ENCODE measurements around the gene CNTNAP2.

Gene CNTNAP2

DNA sequence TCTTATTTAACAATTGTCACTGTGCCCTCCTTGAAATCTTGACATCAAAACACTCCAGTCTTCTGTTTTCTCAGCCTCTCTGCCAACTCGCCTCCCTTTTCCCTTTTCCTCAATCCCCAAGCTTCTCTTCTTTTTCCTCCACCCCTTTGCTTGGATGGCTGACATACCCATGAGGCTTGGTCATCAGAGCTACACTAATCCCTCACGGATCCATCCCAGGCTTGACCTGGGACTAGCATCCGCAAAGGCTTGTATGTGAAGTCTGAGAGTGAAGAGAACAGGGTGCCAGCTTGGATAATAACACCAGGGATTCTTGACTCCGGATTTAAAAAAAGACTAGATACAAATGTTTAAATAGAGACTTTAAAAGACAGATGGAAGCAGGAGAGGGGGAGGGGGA is 2045.2 kb downstream of the CNTNAP2 start:
- Histone ChIP-seq H3K4me1 (peaks cover 0 to 11% (median 5%) of the 10 kb centered on the region in 10 experiments; a peak in 9 of 20 replicates), H4K20me1 (no peaks in the 10 kb centered on the region), H3K4me3 (no peak overlapping the region), H3K36me3 (no peaks in the 10 kb centered on the region), H3K27ac (no peak overlapping the region), H3K27me3 (no peaks in the 10 kb centered on the region), H3K9ac (no peak overlapping the region), H3K4me2 (no peak overlapping the region), H3K9me3 (replicated peaks in 1 of 11) (no peaks in the 10 kb centered on the region)
- TF ChIP-seq Cebpa-rat (IDR thresholded peaks at IDR 0.05): no peak

DNA sequence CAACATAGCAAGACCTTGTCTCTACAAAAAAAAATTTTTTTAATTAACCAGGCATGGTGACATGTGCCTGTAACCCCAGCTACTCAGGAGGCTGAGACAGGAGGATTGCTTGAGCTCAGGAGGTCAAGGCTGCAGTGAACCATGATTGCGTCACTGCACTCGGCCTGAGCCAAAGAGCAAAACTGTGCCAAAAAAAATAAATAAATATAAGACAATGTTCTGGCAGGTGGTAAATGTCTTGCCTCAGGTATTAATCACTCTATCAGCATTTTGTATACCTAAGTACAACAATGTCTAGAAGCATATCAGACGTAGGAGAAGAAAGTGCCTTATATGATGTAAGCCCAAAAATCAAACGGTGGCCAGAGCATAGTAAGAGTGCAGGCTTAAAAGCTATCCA is 2046.2 kb downstream of the CNTNAP2 start:
- no peak overlapping the region for H3K4me3 ChIP-seq
- 0 out of 22 replicates have a peak, but pooled peaks of 1 of the 11 experiments have one; percentile 8 for TF ChIP-seq Cebpa-rat (IDR thresholded peaks at IDR 0.05)
- H3K4me2 ChIP-seq: no peak overlapping the region
- no peak overlapping the region for H3K27ac ChIP-seq
- H3K9me3 ChIP-seq (replicated peaks in 1 of 11): no peaks in the 10 kb centered on the region
- peaks cover 0 to 11% (median 5%) of the 10 kb centered on the region in 10 experiments; a peak in 9 of 20 replicates for H3K4me1 ChIP-seq
- H3K9ac ChIP-seq: no peak overlapping the region
- no peaks in the 10 kb centered on the region for H3K36me3 ChIP-seq
- no peaks in the 10 kb centered on the region for H4K20me1 ChIP-seq
- H3K27me3 ChIP-seq: no peaks in the 10 kb centered on the region

DNA sequence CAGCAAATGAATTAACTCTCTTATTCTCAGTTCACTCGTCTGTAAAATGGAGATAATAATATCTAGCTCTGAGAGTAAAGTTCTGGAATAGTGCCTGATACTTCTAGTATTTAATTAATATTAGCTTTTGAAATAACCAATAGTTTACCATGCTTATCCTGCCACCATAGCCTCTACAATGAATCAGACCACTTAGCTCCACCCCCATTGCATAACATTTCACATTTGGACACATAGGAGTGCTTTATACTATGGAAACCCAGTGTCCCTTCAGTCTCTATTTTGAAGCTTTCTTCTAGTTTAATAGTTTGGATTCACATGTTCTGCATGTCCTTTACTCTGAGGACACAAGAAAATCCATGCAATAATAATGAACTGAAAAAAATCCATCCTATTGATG is 2046.6 kb downstream of the CNTNAP2 start:
- no peaks in the 10 kb centered on the region for H3K36me3 ChIP-seq
- no peak overlapping the region for H3K4me2 ChIP-seq
- no peak overlapping the region for H3K9ac ChIP-seq
- H3K4me3 ChIP-seq: no peak overlapping the region
- H3K27ac ChIP-seq: no peak overlapping the region
- no peaks in the 10 kb centered on the region for H3K9me3 ChIP-seq (replicated peaks in 1 of 11)
- H3K27me3 ChIP-seq: no peaks in the 10 kb centered on the region
- no peaks in the 10 kb centered on the region for H4K20me1 ChIP-seq
- peaks cover 0 to 11% (median 5%) of the 10 kb centered on the region in 10 experiments; a peak in 9 of 20 replicates for H3K4me1 ChIP-seq
- TF ChIP-seq Cebpa-rat (IDR thresholded peaks at IDR 0.05): no peak

DNA sequence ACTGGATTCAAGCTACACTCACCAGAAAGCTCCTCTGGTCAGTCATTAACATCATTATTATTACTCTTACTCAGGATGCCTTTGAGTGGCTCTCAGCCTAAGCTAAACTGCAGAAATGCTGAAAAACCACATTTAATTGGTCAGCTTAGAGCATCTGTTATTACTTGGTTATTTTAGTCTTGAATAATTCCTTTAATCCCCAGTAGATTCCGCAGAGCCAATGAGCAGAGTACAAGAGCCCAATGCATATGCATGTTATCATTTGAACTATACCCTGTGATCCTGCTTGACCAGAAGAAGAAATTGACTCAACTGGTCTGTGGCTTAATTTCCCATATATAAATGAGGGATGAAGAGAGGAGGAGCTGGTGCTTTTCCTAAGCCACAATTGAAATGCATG is 2056.3 kb downstream of the CNTNAP2 start:
- Histone ChIP-seq H3K27me3 (no peaks in the 10 kb centered on the region), H3K9ac (no peak overlapping the region), H3K36me3 (no peaks in the 10 kb centered on the region), H3K4me2 (no peak overlapping the region), H3K27ac (no peak overlapping the region), H3K9me3 (replicated peaks in 1 of 11) (no peaks in the 10 kb centered on the region), H3K4me3 (no peak overlapping the region), H4K20me1 (no peaks in the 10 kb centered on the region), H3K4me1 (peaks cover 0 to 5% (median 0%) of the 10 kb centered on the region in 10 experiments; a peak in 1 of 20 replicates)
- no peak for TF ChIP-seq Cebpa-rat (IDR thresholded peaks at IDR 0.05)

DNA sequence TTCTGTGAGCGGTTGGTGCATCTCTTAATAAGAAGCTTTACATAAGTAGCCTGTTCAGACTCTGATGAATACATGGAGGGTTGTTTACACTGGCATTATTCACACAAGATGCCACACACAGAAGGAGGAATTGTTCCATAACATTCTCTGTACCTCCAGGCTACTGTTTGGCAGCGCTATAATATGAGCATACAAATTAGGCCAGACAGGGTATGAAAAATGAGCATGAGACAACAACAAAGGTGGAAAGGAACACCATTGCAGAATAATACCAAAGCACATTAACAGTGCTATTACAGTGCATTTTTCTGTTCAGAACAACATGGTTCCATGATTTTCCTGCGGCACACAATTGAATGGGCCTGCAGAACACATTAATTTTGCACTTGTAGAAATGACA is 2056.8 kb downstream of the CNTNAP2 start:
- H3K27ac ChIP-seq: no peak overlapping the region
- H3K4me1 ChIP-seq: peaks cover 0 to 5% (median 0%) of the 10 kb centered on the region in 10 experiments; a peak in 1 of 20 replicates
- no peak for TF ChIP-seq Cebpa-rat (IDR thresholded peaks at IDR 0.05)
- H3K4me2 ChIP-seq: no peak overlapping the region
- H3K27me3 ChIP-seq: no peaks in the 10 kb centered on the region
- H3K9me3 ChIP-seq (replicated peaks in 1 of 11): no peaks in the 10 kb centered on the region
- no peak overlapping the region for H3K4me3 ChIP-seq
- no peaks in the 10 kb centered on the region for H3K36me3 ChIP-seq
- H3K9ac ChIP-seq: no peak overlapping the region
- no peaks in the 10 kb centered on the region for H4K20me1 ChIP-seq

DNA sequence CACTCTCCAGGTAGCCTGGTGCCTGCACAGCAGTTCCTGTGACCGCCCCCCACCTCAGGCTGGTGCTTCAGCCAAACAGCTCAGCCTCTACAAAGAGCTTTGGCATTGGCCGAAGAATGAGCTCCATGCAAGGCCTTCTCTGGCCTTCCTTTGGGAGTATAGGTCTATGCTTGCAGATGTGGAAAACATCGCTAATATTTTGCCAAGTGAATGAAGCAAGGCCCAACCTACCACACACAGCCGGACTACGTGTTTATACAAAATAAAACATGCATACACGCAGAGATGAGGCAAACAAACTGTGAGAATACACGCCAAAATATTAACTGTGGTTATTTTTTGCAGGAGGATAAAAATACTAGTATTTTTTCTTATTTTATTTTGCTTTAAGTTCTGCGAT is 2057.8 kb downstream of the CNTNAP2 start:
- no peaks in the 10 kb centered on the region for H4K20me1 ChIP-seq
- no peak overlapping the region for H3K4me3 ChIP-seq
- no peak overlapping the region for H3K4me2 ChIP-seq
- TF ChIP-seq Cebpa-rat (IDR thresholded peaks at IDR 0.05): no peak
- H3K9ac ChIP-seq: no peak overlapping the region
- H3K4me1 ChIP-seq: peaks cover 0 to 5% (median 0%) of the 10 kb centered on the region in 10 experiments; a peak in 1 of 20 replicates
- no peaks in the 10 kb centered on the region for H3K36me3 ChIP-seq
- no peaks in the 10 kb centered on the region for H3K27me3 ChIP-seq
- H3K9me3 ChIP-seq (replicated peaks in 1 of 11): no peaks in the 10 kb centered on the region
- no peak overlapping the region for H3K27ac ChIP-seq

DNA sequence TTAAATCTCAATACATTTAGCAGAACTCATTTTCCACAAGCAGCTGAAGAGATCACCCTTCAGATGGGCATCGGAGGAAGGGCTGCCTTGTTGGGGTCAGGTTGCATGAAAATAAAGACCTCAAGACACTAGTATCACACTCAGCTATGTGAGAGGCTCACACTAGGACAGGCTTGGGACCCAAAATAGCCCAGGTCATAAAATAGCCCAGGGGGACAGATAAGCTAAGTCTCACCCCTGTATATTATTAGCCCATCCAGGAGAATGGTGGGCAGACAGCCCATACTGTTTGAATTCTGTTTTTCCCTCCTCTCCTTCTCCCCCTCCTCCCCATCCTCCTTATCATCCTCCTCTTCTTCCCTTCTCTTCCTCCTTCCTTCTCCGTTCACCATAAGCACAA is 2058.9 kb downstream of the CNTNAP2 start:
- no peaks in the 10 kb centered on the region for H3K9me3 ChIP-seq (replicated peaks in 1 of 11)
- H3K4me1 ChIP-seq: peaks cover 0 to 2% (median 0%) of the 10 kb centered on the region in 10 experiments; a peak in 1 of 20 replicates
- H3K27ac ChIP-seq: no peak overlapping the region
- H3K4me2 ChIP-seq: no peak overlapping the region
- TF ChIP-seq Cebpa-rat (IDR thresholded peaks at IDR 0.05): no peak
- no peak overlapping the region for H3K9ac ChIP-seq
- H3K27me3 ChIP-seq: no peaks in the 10 kb centered on the region
- no peaks in the 10 kb centered on the region for H3K36me3 ChIP-seq
- H4K20me1 ChIP-seq: no peaks in the 10 kb centered on the region
- H3K4me3 ChIP-seq: no peak overlapping the region

DNA sequence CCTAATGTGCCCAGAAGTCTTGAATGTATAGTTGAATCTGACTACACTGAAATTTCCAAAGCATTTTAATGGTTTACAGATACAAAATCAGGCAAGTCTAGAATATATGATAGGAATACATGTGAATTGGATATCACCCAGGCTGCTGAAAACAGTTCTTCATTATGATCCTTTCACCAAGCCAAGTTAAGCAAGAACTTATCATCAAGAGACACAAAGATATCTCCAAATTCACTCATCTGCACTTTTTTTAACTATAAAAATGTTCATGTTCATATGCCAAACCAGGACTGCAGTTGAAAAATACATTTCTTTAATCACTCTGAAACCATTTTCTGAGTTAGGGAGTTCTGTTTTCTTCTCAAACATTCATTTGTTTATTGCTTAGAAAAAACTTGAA is 2061.4 kb downstream of the CNTNAP2 start:
- Histone ChIP-seq H3K27me3 (no peaks in the 10 kb centered on the region), H4K20me1 (no peaks in the 10 kb centered on the region), H3K27ac (no peak overlapping the region), H3K4me2 (no peak overlapping the region), H3K4me1 (no peaks in the 10 kb centered on the region), H3K4me3 (no peak overlapping the region), H3K9me3 (replicated peaks in 1 of 11) (no peaks in the 10 kb centered on the region), H3K9ac (no peak overlapping the region), H3K36me3 (no peaks in the 10 kb centered on the region)
- no peak for TF ChIP-seq Cebpa-rat (IDR thresholded peaks at IDR 0.05)

DNA sequence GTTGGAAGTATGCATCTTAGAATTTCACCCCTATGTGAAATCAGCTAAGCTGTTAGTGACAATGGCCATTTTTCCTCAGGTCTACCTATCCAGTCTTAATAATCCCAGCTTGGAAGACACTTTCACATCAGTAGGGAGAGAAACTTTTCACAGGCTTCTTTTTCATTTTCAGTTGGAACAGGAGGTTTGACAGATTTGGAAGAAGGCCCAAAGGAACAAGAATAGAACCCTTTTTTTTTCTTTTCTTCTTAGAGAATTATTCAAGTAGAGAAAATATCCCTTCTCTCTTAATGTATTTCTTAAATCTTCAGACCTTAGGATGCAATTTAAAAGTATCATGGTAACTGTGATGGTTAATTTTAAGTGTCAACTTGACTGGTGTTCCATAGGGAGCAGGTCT is 2063.5 kb downstream of the CNTNAP2 start:
- Histone ChIP-seq H4K20me1 (no peaks in the 10 kb centered on the region), H3K4me1 (no peaks in the 10 kb centered on the region), H3K9ac (no peak overlapping the region), H3K27me3 (no peaks in the 10 kb centered on the region), H3K9me3 (replicated peaks in 1 of 11) (no peaks in the 10 kb centered on the region), H3K4me2 (no peak overlapping the region), H3K36me3 (no peaks in the 10 kb centered on the region), H3K4me3 (no peak overlapping the region), H3K27ac (no peak overlapping the region)
- no peak for TF ChIP-seq Cebpa-rat (IDR thresholded peaks at IDR 0.05)

DNA sequence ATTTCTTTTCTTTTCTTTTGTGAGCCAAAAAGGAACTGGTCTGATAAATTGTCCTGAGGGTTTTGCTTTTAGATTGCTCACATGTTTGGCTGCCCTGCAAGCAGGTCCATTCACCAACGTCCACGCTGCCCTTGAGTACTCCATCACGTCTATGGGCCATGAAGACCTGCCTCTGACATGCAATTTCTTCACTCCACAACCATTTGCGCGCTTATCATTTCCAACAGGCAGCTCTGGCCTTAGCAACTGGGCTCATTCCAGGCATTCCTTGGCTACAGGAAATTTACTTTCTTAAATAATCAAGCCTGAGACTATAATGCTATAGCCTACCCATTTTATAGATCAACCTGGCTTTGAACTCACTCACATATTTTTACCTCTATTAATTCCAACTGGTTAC is 2065.7 kb downstream of the CNTNAP2 start:
- no peaks in the 10 kb centered on the region for H3K4me1 ChIP-seq
- H3K4me2 ChIP-seq: no peak overlapping the region
- no peaks in the 10 kb centered on the region for H3K36me3 ChIP-seq
- no peak overlapping the region for H3K27ac ChIP-seq
- H3K27me3 ChIP-seq: no peaks in the 10 kb centered on the region
- no peaks in the 10 kb centered on the region for H4K20me1 ChIP-seq
- H3K4me3 ChIP-seq: no peak overlapping the region
- H3K9ac ChIP-seq: no peak overlapping the region
- no peaks in the 10 kb centered on the region for H3K9me3 ChIP-seq (replicated peaks in 1 of 11)
- no peak for TF ChIP-seq Cebpa-rat (IDR thresholded peaks at IDR 0.05)

Data from BLaER1 treated with 17β-estradiol and CSF1 and Interleukin-3, amounts not matched to agents 10 nM and 100 nM (cell line).